ENCODE data around the gene CAMK2G. TPM values are rescaled to one million over a fixed set of nuclear protein-coding genes. Genes with fewer than 3 reads are reported as not detected.
"Not testable (repeated sequence)": the region's sequence is repeated elsewhere in the genome, so short reads cannot be mapped to it uniquely, and the experiment has no call there.

Gene CAMK2G
- total RNA-seq, 1 experiment from 2014 or later: 41.4 TPM

DNA sequence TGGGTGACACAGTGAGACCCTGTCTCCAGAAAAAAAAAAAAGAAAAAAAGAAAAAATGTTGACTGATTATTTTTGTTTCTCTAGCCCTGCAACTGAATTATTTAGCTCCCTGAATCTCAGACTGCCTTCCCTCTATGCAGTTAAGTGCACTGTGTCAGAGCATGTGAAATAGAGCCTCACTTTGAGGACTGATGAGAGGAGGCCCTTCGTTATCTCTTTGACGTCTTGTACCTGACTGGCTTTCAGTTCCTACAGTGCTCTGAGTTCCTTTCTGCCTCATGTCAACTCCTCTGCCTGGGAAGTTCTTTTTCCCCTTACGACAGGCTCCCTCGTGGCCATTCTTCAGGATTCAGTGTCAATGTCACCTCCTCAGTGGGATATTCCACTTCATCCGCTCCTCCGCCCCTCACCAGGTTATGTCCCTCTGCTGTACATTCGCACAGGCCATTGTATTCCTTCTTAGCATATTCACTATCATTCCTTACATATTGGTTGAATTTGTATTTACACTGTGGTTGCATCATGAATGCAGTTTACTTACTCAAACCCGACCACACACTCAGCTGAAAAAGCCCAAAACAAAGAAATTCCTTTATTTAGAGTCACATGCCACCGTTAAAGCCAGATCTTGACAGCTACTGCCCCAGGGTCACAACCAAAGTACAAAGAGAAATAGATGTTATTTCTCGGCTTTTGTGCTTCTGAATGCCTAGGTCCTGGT is 18.1 kb upstream of the CAMK2G start:
- in situ Hi-C loops (cut with HindIII; ENCODE audit: low pct_unique_long_range_greater_than_20kb, low sequenced_read_pairs) (no loop called here), intact Hi-C loops (cut with micrococcal nuclease; ENCODE audit: unreplicated experiment) (no loop called here)
- ChIA-PET POLR2A (interaction anchor here (0.6 kb wide), 1 partner anchor 36 kb away, joined by 3 read pairs; no protein-coding TSS in a partner anchor), CTCF (no interaction called here)
- DNase-seq (ENCODE audit: low read depth, low spot score): no peak
- no TSS peak for BruUV-seq (replicated peaks)
- Histone ChIP-seq H3K9me3 (ENCODE audit: control insufficient read depth, insufficient read depth, low read depth, low read length) (no peaks in the 10 kb centered on the region), H3K27me3 (ENCODE audit: control insufficient read depth, insufficient read depth, low read length) (no peaks in the 10 kb centered on the region), H3K4me3 (ENCODE audit: low read depth in 2 of 2, low read length in 2 of 2) (no peak overlapping the region), H3K27ac (ENCODE audit: low read length) (peak overlapping the region; percentile 75; the same call in 1 of the 2 replicates), H3K4me1 (ENCODE audit: control insufficient read depth, insufficient read depth, low read length) (peaks cover 31% of the 10 kb centered on the region), H3K36me3 (ENCODE audit: control insufficient read depth, insufficient read depth, low read length) (no peaks in the 10 kb centered on the region)
- TF ChIP-seq, protein P1, sequence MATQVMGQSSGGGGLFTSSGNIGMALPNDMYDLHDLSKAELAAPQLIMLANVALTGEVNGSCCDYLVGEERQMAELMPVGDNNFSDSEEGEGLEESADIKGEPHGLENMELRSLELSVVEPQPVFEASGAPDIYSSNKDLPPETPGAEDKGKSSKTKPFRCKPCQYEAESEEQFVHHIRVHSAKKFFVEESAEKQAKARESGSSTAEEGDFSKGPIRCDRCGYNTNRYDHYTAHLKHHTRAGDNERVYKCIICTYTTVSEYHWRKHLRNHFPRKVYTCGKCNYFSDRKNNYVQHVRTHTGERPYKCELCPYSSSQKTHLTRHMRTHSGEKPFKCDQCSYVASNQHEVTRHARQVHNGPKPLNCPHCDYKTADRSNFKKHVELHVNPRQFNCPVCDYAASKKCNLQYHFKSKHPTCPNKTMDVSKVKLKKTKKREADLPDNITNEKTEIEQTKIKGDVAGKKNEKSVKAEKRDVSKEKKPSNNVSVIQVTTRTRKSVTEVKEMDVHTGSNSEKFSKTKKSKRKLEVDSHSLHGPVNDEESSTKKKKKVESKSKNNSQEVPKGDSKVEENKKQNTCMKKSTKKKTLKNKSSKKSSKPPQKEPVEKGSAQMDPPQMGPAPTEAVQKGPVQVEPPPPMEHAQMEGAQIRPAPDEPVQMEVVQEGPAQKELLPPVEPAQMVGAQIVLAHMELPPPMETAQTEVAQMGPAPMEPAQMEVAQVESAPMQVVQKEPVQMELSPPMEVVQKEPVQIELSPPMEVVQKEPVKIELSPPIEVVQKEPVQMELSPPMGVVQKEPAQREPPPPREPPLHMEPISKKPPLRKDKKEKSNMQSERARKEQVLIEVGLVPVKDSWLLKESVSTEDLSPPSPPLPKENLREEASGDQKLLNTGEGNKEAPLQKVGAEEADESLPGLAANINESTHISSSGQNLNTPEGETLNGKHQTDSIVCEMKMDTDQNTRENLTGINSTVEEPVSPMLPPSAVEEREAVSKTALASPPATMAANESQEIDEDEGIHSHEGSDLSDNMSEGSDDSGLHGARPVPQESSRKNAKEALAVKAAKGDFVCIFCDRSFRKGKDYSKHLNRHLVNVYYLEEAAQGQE (IDR thresholded peaks at IDR 0.05; ENCODE audit: insufficient read depth in 1 of 2, low read depth in 2 of 2, low read length in 1 of 2): no peak
- no peak for TF ChIP-seq TCF7L2 (IDR thresholded peaks at IDR 0.05; ENCODE audit: low read depth, low read length)
- no peak for TF ChIP-seq POLR2AphosphoS5 (IDR thresholded peaks at IDR 0.05; ENCODE audit: low read depth, low read length)
- TF ChIP-seq SIN3A (IDR thresholded peaks at IDR 0.05; ENCODE audit: borderline replicate concordance, insufficient read depth, low read depth, low read length): no peak
- TF ChIP-seq, protein P2, sequence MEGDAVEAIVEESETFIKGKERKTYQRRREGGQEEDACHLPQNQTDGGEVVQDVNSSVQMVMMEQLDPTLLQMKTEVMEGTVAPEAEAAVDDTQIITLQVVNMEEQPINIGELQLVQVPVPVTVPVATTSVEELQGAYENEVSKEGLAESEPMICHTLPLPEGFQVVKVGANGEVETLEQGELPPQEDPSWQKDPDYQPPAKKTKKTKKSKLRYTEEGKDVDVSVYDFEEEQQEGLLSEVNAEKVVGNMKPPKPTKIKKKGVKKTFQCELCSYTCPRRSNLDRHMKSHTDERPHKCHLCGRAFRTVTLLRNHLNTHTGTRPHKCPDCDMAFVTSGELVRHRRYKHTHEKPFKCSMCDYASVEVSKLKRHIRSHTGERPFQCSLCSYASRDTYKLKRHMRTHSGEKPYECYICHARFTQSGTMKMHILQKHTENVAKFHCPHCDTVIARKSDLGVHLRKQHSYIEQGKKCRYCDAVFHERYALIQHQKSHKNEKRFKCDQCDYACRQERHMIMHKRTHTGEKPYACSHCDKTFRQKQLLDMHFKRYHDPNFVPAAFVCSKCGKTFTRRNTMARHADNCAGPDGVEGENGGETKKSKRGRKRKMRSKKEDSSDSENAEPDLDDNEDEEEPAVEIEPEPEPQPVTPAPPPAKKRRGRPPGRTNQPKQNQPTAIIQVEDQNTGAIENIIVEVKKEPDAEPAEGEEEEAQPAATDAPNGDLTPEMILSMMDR (IDR thresholded peaks at IDR 0.05): no peak
- ATAC-seq: no peak

DNA sequence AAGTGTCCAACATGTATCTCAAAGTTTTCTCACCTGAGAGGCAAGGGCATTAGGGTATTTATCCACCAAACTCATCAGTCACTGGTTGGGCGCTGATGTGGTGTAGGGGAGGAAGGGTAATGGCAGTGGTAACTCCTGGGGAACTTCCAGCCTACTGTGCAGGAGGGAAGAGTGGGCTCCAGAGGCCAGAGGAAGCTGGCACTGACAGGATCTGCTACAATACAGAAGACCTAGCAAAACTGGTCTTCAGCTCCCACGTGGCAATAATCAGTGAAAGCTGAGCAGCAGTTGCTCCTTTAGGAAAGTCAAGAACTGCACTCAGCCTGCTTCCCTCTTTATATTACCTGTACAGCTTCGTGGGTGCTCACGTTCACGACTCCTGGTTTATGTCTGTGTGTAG is 17.2 kb upstream of the CAMK2G start:
- peak overlapping the region; percentile 75 for H3K27ac ChIP-seq (ENCODE audit: low read length)
- H3K27me3 ChIP-seq (ENCODE audit: control insufficient read depth, insufficient read depth, low read length): no peaks in the 10 kb centered on the region
- peaks cover 41% of the 10 kb centered on the region for H3K4me1 ChIP-seq (ENCODE audit: control insufficient read depth, insufficient read depth, low read length)
- in situ Hi-C loops (cut with HindIII; ENCODE audit: low pct_unique_long_range_greater_than_20kb, low sequenced_read_pairs) (no loop called here), intact Hi-C loops (cut with micrococcal nuclease; ENCODE audit: unreplicated experiment) (no loop called here)
- H3K9me3 ChIP-seq (ENCODE audit: control insufficient read depth, insufficient read depth, low read depth, low read length): no peaks in the 10 kb centered on the region
- ATAC-seq (no peak), DNase-seq (ENCODE audit: low read depth, low spot score) (no peak)
- no peak overlapping the region for H3K4me3 ChIP-seq (ENCODE audit: low read depth in 2 of 2, low read length in 2 of 2)
- CTCF ChIA-PET: interaction anchor here (0.9 to 1.5 kb wide), 2 partner anchors 8 to 10 kb away, joined by 3 to 4 read pairs; no protein-coding TSS in a partner anchor
- POLR2A ChIA-PET: no interaction called here
- BruUV-seq (replicated peaks): no TSS peak
- TF ChIP-seq TCF7L2 (IDR thresholded peaks at IDR 0.05; ENCODE audit: low read depth, low read length) (no peak), SIN3A (IDR thresholded peaks at IDR 0.05; ENCODE audit: borderline replicate concordance, insufficient read depth, low read depth, low read length) (no peak), POLR2AphosphoS5 (IDR thresholded peaks at IDR 0.05; ENCODE audit: low read depth, low read length) (no peak)
- TF ChIP-seq, protein P2 (IDR thresholded peaks at IDR 0.05): no peak
- TF ChIP-seq, protein P1 (IDR thresholded peaks at IDR 0.05; ENCODE audit: insufficient read depth in 1 of 2, low read depth in 2 of 2, low read length in 1 of 2): no peak
- no peaks in the 10 kb centered on the region for H3K36me3 ChIP-seq (ENCODE audit: control insufficient read depth, insufficient read depth, low read length)

DNA sequence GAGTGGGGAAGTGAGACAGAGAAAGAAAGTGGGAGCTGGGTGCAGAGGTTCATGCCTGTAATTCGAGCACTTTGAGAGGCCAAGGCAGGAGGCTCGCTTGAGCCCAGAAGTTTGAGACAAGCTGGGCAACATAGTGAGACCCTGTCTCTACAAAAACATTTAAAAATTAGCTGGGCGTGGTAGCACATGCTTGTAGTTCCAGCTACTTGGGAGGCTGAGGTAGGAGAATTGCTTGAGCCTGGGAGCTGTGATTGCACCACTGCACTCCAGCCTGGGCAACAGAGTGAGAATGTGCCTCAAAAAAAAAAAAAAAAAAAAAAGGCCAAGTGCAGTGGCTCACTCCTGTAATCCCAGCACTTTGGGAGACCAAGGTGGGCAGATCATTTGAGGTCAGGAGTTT is 16.5 kb upstream of the CAMK2G start:
- intact Hi-C loops (cut with micrococcal nuclease; ENCODE audit: unreplicated experiment); H3K9me3 ChIP-seq (ENCODE audit: control insufficient read depth, insufficient read depth, low read depth, low read length); ATAC-seq; in situ Hi-C loops (cut with HindIII; ENCODE audit: low pct_unique_long_range_greater_than_20kb, low sequenced_read_pairs); BruUV-seq (replicated peaks); H3K36me3 ChIP-seq (ENCODE audit: control insufficient read depth, insufficient read depth, low read length); DNase-seq (ENCODE audit: low read depth, low spot score); H3K27me3 ChIP-seq (ENCODE audit: control insufficient read depth, insufficient read depth, low read length); H3K4me3 ChIP-seq (ENCODE audit: low read depth in 2 of 2, low read length in 2 of 2): not testable (repeated sequence)
- Histone ChIP-seq H3K4me1 (ENCODE audit: control insufficient read depth, insufficient read depth, low read length) (peaks cover 46% of the 10 kb centered on the region), H3K27ac (ENCODE audit: low read length) (peak overlapping the region; percentile 75; the same call in 1 of the 2 replicates)
- ChIA-PET CTCF (interaction anchor here (0.6 to 1.5 kb wide), 3 partner anchors 9 to 94 kb away, joined by 3 to 4 read pairs (median 4); no protein-coding TSS in a partner anchor), POLR2A (interaction anchor here (0.6 to 0.7 kb wide), 4 partner anchors 12 to 257 kb away, joined by 3 to 4 read pairs (median 3); partner anchors contain the start of gene CAMK2G)

Data from Panc1 (cell line).